NCI-H128 (cell line): ENCODE measurements around the gene DAAM2.

Experiments used
- DNase-seq: peaks from one replicate; lab custom pipeline; 2025; ENCODE audit not compliant: unreplicated experiment; lab: John Stamatoyannopoulos, UW

Gene DAAM2

GRCh38 chr6:39947611-39948068, 155.5 kb downstream of the DAAM2 start:
- no peak for DNase-seq

GRCh38 chr6:39948199-39948791, 156.1 kb downstream of the DAAM2 start:
- DNase-seq: no peak

- no peak for DNase-seq
Observed at GRCh38 chr6:39950125-39950720, 158.0 kb downstream of the DAAM2 start.

GRCh38 chr6:39951191-39951590, 159.0 kb downstream of the DAAM2 start:
- DNase-seq: no peak

DNA sequence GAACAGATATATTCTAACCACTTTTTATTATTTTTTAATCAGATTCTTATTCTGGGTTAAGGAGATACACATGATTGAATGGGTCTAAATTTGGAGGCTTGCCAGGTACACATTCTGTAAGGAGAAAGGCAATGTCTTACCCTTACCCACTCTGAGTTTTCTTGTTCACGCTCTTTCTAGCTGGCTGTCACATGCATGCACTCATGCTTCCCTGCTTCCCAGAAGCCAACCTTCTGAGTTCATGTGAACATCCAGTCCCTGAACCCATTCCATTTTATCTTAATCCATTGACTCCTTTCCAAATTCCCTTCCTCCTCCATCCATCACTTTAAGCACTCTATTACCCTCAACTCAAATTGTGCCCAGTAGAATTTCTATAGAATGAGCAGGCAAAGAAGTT, 159.5 kb downstream of the DAAM2 start:
- no peak for DNase-seq

DNA sequence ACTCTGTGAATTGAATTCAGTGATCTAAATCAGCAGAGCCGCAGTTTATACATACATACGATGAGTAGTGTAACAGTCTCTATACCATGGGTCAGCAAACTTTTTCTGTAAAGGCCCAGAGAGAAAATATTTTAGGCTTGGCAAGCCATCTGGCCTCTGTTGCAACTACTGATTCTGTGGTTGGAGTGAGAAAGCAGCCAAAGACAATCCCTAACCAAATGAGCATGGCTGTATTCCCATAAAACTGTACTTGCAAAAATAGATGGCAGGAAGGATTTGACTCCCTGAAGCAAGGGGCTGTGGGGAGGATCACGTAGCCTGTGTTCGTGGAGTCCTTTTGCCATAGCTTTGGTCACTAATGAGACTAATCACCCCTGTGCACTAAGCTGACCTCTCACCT, 160.0 kb downstream of the DAAM2 start:
- no peak for DNase-seq

DNA sequence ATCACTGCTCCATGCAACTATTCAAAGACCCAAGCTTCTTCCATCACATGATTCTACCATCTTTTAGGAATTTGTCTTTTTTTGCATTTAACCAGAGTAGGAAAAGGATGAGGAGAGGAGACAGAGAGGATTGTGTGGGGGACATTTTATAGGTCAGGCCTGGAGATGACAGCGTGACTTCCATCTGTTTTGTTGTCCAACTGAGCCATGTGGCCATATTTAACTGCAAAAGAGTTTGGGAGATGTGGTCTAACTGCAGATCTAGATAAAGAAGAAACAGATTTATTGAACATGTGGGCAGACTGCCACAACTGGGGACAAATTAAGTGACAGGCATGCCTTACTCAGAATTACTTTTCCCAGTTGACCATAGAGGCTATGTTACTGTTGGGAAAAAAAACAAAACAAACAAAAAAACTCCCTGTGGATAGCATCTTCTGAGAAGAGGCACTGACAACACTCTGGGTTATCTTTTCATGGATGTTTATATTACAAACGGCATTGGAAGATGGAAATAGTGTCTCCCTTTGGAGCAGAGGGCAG, 161.0 kb downstream of the DAAM2 start:
- no peak for DNase-seq
